GM19099 (cell line): Measurements from ENCODE around the gene MOB3B.

Experiments used
- POLR2A ChIP-seq: IDR thresholded peaks from 3 replicates; pipeline ENCODE4 v1.6.1; 2011; ENCODE audit warnings: low read depth; ENCODE audit not compliant: insufficient read length; ENCODE audit errors: extremely low read depth

Gene MOB3B

DNA sequence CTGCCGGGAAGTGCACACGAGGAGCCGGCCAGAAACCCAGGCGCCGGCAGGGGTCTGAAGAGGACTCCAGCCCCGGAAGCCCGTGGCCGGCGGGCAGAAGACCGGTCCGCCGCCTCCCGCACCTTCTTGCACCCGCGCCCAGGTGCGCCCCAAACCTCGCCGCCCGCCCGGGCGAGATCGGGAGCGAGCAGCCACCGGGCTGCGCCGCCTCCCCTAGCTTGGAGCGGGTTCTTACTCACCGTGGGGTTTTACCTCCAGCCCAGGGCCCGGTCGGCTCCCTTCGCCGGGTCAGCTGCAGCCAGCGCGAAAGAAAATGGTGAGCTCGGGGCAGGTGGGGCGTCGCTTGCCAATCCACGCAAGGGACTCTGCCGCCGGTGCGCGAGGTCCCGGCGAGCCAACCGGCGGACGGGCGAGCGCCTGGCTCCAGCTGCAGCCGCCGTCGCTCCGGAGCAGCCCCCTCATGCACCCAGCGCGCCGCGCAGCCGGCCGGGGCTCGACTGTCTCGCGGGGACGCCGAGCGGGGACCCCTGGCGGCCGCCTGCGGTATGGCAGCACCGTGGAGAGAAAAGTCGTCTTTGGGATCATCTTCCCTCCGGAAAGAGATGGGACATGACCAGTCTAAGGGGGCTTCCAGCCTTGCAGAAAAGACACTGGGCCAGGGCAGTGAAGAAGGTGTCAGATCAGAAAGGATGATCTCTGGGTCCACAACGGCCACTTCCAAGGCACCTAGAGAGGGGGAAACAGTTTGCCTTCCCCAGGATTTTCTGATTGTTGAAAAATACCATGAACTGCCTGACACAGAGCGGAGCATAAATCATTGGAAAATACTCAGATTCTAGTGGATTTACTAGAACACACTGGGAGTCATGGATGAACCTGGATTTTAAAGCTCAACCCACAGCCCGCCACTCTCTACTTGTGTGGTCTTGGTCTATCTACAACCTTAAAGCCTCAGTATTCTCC is at the start of gene MOB3B:
MOB3B (minus strand) TSS at position 499 of the 963 bp plus-strand sequence. CDS start 74,264 bp downstream, outside the sequence.
- TF ChIP-seq POLR2A, result peak; percentile 5

DNA sequence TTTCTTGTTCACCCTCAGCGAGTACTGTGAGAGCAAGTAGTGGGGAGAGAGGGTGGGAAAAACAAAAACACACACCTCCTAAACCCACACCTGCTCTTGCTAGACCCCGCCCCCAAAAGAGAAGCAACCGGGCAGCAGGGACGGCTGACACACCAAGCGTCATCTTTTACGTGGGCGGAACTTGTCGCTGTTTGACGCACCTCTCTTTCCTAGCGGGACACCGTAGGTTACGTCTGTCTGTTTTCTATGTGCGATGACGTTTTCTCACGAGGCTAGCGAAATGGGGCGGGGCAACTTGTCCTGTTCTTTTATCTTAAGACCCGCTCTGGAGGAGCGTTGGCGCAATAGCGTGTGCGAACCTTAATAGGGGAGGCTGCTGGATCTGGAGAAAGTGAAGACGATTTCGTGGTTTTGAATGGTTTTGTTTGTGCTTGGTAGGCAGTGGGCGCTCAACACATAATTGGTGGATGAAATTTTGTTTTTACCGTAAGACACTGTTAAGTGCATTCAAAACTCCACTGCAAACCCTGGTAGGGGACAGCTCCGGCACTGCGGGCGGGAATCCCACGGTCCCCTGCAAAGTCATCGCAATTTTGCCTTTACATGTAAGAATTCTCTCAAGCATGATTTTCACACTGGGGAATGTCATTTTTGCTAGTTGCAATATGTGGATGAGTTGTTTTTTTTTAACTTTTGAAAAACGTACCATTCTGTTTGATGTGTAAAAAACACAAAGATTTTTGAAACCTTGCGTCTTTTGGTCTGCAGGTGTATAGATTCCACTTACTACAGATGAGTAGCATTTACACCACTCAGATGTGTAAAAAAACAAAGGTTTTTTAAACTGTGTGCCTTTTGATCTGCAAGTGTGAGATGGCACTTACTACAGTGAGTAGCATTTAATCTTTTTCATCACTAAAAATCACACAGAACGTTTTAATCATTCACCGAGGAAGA is 44.3 kb upstream of the MOB3B start:
- TF ChIP-seq POLR2A, result peak; percentile 67

DNA sequence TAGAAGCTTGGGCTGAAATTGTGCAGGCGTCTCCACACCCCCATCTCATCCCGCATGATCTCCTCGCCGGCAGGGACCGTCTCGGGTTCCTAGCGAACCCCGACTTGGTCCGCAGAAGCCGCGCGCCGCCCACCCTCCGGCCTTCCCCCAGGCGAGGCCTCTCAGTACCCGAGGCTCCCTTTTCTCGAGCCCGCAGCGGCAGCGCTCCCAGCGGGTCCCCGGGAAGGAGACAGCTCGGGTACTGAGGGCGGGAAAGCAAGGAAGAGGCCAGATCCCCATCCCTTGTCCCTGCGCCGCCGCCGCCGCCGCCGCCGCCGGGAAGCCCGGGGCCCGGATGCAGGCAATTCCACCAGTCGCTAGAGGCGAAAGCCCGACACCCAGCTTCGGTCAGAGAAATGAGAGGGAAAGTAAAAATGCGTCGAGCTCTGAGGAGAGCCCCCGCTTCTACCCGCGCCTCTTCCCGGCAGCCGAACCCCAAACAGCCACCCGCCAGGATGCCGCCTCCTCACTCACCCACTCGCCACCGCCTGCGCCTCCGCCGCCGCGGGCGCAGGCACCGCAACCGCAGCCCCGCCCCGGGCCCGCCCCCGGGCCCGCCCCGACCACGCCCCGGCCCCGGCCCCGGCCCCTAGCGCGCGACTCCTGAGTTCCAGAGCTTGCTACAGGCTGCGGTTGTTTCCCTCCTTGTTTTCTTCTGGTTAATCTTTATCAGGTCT is 43.5 kb upstream of the MOB3B start, which contains the start of gene C9orf72:
C9orf72 (minus strand) TSS at position 564 of the 716 bp plus-strand sequence. CDS start 6,361 bp downstream, outside the sequence.
- TF ChIP-seq POLR2A, result peak; percentile 77

DNA sequence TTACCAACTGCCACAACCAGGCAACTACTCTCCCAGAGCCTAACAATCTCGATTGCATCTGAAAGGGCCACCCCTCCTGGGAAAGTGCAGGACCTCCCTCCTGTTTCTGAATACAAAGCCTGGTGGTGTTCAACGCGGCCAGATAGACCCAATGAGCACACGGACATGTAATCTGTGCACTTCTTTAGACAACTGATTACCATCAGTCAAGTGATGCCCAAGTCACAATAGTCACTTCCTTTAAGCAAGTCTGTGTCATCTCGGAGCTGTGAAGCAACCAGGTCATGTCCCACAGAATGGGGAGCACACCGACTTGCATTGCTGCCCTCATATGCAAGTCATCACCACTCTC is 42.9 kb upstream of the MOB3B start:
- TF ChIP-seq POLR2A, result no peak

DNA sequence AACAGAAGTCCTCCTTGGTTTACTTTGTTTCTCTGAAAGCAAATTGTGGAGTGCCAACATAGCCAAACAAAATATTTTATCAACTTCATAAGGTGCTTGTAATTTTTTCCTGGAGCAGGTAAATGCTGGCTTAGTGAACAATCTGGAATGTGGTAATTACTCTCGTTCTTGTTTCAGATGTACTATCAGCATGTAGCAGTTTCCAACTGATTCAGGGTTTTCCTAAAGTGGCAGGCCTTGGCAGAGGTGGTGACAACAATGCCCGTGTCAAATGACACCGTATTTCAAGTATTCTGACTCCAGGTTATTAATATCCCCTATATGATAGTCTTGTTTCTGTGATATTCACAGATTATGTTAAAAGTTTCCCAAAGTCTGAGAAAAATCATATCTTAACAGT is 42.4 kb upstream of the MOB3B start:
- no peak for TF ChIP-seq POLR2A

DNA sequence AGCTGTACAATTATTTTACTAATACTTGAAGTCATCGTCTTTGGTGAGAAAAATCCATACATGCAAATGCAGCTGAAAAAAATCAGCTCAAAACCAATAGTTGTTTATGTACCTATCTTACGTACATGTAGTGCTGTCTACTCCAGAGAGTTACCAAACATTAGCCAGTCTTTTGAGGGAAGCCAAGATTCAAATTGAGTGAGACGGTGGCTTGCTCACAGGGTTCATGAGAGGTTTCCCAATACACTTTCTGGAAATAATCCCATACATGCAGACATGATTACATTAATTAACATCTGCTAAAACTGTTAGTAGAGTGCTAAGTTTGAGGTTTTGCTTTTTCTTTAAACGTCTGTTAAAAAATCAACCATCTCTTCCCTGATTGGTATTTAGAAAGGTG is 41.4 kb upstream of the MOB3B start:
- TF ChIP-seq POLR2A, result no peak

DNA sequence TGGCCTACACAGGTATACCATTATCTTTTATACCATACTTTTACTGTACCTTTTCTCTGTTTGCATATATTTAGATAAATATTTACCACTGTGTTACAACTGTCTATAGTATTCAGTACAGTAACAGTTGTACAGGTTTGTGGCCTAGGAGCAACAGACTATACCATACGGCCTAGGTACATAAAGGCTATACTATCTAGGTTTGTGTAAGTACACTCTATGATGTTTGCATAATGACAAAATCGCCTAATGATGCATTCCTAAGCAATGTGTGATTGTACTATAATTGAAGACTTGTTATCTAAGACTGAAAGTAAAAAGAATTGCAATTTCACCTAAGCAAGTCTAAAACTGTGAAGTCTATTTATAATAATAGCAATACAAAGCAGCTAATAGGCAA is 39.8 kb upstream of the MOB3B start:
- no peak for TF ChIP-seq POLR2A

DNA sequence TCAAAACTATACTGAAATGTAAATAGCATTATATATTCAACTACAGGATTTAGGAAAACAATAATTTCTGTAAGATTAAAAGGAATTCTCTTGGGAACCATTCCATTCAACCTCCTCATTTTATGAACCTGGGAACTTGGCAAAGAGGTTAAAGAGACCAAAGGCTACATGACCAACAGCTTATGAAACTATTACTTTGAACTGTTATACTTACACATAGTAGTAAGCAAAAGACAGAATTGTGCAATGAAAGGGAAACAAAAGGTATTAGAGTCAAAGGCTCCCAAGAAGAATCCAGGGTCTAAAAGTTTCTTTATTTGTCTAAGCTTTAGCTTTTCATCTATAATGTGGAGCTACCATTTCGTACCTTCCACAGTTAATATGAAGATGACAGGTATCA is 36.5 kb upstream of the MOB3B start:
- no peak for TF ChIP-seq POLR2A

DNA sequence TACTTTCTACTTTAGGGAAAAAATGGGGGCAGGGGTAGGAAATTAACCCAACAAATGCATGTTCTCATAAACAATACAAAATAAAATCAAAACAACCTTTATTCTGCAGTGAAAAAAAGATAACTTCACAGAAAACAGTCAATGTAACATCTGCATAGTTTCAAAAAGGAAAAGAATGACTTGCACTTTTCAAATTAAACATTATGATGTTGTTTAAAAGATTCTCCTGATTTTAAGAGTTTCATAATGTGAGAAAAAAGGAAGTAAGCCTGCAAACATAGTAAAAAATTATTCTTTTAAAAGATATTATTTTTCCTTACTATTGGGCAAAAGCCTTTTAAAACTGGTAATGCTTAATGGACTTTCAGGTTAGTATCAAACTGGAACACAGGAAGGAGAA is 36.1 kb upstream of the MOB3B start:
- no peak for TF ChIP-seq POLR2A

DNA sequence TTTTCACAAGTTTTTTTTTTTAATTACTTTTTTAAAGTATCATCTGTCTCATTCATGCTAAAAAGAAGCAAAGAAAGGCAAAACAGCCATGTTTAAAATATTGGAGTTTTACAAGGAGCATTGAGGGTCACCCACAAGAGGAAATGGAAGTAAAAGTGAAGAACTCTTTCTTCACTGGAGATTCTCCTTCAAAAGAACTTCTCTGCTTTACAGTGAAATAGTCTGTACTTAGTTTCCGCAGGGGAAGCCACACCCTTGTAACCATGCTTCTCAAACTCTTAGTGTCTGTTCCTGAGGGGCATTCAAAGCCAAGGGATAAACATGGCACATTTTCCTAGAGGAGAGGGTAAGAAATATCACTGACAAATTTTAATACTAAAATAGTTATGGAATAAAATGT is 35.1 kb upstream of the MOB3B start:
- TF ChIP-seq POLR2A, result no peak

DNA sequence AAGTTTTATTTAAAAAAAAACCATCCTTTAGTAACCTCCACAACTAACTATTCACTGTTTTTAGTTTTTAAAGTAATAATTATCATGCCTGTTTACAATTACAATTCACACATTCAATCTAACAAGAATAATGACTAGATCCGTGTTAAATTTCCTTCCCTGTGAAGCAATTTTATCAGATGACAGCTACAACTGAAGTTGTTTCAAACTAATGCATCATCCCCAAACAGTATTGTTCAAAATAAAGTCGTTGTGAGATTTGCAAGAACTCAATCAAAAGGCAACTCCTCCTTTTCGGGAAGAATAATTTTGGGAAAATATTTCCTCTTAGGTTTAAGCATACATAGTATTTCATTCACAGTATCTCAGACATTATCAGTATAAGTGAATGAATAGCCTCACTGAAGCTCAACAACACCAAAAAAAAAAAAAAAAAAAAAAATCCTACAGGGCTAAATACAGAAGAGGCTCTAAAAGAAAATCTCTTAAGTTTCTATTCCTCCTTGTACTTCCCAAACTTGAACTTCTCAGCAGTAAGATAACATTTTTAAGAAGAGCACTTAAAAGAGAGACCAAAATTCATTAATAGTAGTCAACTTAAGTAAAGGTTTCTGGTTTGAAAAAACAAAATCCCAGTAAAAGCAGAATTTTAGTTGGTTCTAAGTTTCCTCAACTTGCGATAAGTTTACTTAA is 34.3 kb upstream of the MOB3B start:
- TF ChIP-seq POLR2A, result no peak

DNA sequence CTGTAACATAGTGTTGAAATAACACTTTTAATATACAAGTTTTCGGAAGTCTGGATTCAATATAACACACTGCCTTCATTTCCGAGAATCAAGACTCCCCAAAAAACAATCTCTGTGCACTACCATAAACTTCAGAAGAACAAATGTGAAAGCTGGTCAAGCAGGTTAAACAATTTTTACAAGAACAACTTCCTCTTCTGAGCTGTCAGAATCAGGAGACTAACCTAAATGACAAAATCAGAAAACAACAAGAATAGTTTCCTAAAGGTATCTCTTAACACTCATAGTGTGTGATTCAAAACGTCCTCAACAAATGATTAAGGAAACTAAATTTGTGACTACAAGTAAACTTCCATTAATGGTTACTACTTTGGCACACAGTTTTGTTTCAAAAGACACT is 32.1 kb upstream of the MOB3B start:
- no peak for TF ChIP-seq POLR2A

DNA sequence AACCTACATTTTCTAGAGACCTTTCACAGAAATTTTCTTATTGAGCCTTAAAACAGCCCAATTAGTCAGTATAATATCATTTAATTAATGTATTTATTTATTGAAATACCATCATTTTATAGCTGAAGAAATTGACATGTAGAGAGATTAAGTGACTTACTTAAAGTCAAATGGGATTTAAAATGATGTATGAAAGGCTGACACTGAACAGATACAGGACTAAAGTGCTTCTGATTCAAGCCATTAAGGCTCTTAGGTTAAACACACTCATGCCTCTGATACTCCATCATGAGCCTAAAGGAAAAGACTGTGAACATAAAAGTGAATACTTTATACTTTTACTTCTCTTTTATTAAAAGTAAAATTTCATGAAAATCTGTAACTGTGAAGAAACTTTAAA is 30.8 kb upstream of the MOB3B start:
- no peak for TF ChIP-seq POLR2A

DNA sequence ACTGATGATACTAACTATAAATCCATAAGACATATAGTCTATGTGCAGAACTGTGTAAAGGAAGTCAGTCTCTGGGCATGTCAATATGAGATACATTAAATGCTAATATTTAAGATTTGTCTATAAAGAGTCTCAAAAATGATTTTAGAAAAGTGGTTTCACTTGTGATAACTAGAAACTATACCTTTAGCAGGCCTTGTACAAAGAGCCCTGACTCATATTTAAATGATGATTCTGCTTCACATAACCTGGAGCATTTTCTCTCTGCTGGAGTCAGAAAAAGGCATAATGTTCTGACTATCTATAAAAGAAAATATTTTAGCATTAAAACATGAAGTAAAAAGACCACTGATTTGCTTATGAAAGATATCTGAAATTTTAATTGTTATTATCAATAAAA is 28.7 kb upstream of the MOB3B start:
- TF ChIP-seq POLR2A, result no peak
